HG03159 (cell line): ENCODE data around the gene NBEAL2.
A peak's percentile ranks its signal among the peaks of the same experiment; 100 is the strongest.
"Not testable (repeated sequence)": the region's sequence is repeated elsewhere in the genome, so short reads cannot be mapped to it uniquely, and the experiment has no call there.

Experiments used
- ATAC-seq: cut with Tn5 transposase; IDR thresholded peaks from one replicate; pipeline ENCODE4 v1.9.1; 2021; ENCODE audit warnings: mild to moderate bottlenecking, moderate library complexity; ENCODE audit not compliant: unreplicated experiment

NBEAL2 gene

GRCh38 chr3:47008851-47009224 is 29.4 kb downstream of the NBEAL2 start:
- no peak for ATAC-seq

- peak; percentile 65 for ATAC-seq
These were observed 30.0 kb downstream of the NBEAL2 start for GRCh38 chr3:47009225-47010110.

- no peak for ATAC-seq
These were observed 30.7 kb downstream of the NBEAL2 start for GRCh38 chr3:47010111-47010712.

GRCh38 chr3:47010910-47011309 is 31.4 kb downstream of the NBEAL2 start:
- no peak for ATAC-seq

GRCh38 chr3:47011371-47011770 is 31.9 kb downstream of the NBEAL2 start:
- no peak for ATAC-seq

GRCh38 chr3:47012342-47013230 is 33.1 kb downstream of the NBEAL2 start:
- ATAC-seq = no peak

GRCh38 chr3:47013231-47013630 is 33.8 kb downstream of the NBEAL2 start:
- ATAC-seq = no peak

GRCh38 chr3:47014036-47014435 is 34.6 kb downstream of the NBEAL2 start:
- ATAC-seq = no peak

GRCh38 chr3:47015151-47015550 is 35.7 kb downstream of the NBEAL2 start:
- no peak for ATAC-seq

GRCh38 chr3:47016086-47016933 is 36.8 kb downstream of the NBEAL2 start:
- ATAC-seq = no peak

GRCh38 chr3:47016934-47017435 is 37.5 kb downstream of the NBEAL2 start:
- ATAC-seq = no peak

GRCh38 chr3:47017504-47018268 is 38.2 kb downstream of the NBEAL2 start:
- no peak for ATAC-seq

GRCh38 chr3:47018269-47018611 is 38.8 kb downstream of the NBEAL2 start:
- no peak for ATAC-seq

GRCh38 chr3:47019201-47019600 is 39.7 kb downstream of the NBEAL2 start:
- peak; percentile 62 for ATAC-seq

- ATAC-seq = no peak
These were observed 40.8 kb downstream of the NBEAL2 start for GRCh38 chr3:47020311-47020710.

GRCh38 chr3:47022641-47023071 is 43.2 kb downstream of the NBEAL2 start:
- ATAC-seq = no peak

- ATAC-seq = no peak
These were observed 45.5 kb downstream of the NBEAL2 start for GRCh38 chr3:47024932-47025331.

GRCh38 chr3:47026432-47026831 is 47.0 kb downstream of the NBEAL2 start:
- not testable (repeated sequence) for ATAC-seq

GRCh38 chr3:47028146-47028545 is 48.7 kb downstream of the NBEAL2 start:
- ATAC-seq = no peak

GRCh38 chr3:47028667-47029066 is 49.2 kb downstream of the NBEAL2 start:
- ATAC-seq = no peak
